DMS53 treated with DMSO at 0.1 percent for 48 hours (cell line): Measurements from ENCODE around the gene GPLD1.
A peak's percentile ranks its signal among the peaks of the same experiment; 100 is the strongest.
"Not testable (repeated sequence)": the region's sequence is repeated elsewhere in the genome, so short reads cannot be mapped to it uniquely, and the experiment has no call there.

Experiments used
- DNase-seq: peaks from one replicate; lab custom pipeline; 2025; ENCODE audit not compliant: unreplicated experiment; lab: John Stamatoyannopoulos, UW

The GPLD1 gene

DNA sequence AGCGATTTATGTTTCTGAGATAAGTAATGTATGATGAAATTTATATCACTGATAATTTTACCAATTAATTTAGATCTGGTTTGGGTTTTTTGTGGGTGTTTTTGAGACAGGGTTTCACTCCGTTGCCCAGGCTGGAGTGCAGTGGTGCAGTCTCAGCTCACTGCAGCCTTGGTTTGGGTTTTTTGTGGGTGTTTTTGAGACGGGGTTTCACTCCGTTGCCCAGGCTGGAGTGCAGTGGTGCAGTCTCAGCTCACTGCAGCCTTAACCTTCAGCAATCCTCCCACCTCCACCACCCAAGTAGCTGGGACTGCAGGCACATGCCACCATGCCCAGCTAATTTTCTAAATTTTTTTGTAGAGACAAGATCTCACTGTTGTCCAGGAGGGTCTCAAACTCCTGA is 73.6 kb downstream of the GPLD1 start:
- no peak for DNase-seq

DNA sequence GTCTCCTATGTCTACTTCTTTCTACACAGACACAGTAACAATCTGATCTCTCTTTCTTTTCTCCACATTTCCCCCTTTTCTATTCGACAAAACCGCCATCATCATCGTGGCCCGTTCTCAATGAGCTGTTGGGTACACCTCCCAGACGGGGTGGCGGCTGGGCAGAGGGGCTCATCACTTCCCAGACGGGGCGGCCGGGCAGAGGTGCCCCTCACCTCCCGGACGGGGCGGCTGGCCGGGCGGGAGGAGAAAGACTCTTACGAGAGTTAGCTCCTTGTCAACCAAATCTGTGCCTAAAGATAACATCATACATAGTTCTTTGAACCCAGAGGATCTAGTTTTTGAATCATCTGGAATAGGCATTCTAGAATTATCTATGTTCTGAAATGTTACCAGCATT is 74.8 kb downstream of the GPLD1 start:
- not testable (repeated sequence) for DNase-seq

DNA sequence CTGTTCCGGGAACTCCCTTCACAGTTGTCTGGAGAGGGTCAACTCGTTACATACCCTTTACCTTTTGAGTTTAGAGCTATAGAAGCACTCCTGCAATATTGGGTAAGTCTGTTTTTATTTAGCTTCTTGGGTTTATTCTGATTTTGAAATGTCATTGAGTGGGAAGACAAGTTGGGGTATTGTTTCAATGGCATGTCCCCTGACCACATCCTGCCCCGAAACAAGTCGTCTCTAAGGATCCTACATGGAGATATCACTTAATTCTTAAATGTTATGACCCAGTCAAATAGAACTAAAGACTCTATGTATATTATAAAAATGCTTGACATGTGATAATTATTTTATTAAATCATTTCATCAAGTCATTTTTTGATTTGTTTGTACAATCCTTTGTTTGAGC is 77.1 kb downstream of the GPLD1 start:
- no peak for DNase-seq

DNA sequence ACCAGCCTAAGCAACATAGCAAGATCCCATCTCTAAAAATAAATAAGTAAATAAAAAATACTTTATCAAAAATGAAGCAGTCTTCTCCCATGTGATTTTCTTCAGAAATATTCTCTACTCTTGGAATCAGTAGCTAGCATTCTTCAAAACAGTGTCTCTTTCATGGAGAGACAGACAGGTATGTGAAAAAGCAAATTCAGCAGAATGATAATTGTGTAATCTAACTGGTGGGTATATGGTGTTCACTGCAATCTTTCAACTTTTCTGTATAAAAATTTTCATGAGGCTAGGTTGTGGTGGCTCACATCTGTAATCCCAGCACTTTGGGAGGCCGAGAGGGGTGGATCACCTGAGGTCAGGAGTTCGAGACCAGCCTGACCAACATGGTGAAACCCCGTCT is 78.8 kb downstream of the GPLD1 start:
- DNase-seq = no peak

DNA sequence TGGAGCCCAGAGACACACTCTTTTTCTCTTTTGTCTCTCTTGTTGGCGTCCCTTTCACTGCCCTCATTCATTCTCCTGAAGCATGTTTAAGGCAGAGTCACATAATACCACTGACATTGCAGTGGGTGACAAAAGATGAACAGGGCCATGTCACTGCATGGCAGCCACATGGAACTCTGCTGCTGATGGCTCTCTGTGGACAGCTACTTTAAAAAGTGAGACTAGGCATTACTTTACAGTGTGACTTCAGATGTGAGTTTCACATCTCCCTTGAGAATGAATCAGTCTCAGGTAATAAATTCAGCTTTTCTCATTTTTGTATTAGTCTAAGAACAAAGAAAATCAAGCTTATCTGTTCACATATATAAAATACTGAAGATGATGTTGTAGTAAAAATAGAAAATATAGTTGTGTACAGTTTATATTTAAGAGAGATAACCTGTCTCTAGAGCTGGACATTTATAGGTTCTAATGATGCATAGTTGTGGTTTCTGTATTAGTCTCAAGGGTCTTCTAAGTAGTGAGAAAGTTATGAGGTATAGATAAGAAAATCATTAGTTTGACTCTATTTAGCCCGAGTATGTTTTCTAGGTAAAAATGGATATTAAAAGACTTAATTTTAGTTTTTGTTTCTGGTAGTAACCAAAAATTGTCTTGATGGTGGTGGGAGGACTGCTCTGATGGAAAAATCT is 80.5 kb downstream of the GPLD1 start:
- no peak for DNase-seq

DNA sequence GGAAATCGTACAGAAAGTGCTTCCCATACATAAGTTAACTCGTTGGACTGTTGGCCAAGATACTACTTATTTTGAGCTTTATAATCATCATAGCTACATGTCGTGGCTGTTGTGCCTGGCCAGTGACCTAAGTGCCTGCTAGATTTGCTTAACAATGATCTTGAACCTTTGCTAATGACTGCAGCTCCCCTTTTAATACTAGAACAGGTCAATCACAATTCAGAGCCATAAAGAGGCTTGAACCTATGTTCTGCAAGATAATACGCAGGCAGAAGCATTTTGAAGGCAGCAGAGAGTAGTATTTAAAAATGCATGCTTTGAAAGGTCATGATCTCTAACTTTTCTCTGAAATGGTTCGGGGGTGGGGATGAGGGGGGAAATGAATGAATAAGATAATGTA is 84.1 kb downstream of the GPLD1 start:
- DNase-seq = no peak

DNA sequence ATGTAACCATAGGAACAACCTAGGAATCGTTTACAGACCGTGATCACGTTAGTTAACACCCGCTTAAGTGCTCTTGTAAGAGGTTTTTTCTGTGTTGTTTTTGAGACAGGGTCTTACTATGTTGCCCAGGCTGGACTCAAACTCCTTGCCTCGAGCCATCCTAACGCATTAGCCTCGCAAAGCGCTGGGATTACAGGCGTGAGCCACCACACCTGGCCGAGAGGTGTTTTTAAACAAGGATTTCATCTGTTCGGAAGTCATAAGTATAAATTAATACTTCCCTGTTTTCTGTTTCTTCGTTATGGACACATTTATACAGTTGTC is 85.9 kb downstream of the GPLD1 start:
- no peak for DNase-seq

DNA sequence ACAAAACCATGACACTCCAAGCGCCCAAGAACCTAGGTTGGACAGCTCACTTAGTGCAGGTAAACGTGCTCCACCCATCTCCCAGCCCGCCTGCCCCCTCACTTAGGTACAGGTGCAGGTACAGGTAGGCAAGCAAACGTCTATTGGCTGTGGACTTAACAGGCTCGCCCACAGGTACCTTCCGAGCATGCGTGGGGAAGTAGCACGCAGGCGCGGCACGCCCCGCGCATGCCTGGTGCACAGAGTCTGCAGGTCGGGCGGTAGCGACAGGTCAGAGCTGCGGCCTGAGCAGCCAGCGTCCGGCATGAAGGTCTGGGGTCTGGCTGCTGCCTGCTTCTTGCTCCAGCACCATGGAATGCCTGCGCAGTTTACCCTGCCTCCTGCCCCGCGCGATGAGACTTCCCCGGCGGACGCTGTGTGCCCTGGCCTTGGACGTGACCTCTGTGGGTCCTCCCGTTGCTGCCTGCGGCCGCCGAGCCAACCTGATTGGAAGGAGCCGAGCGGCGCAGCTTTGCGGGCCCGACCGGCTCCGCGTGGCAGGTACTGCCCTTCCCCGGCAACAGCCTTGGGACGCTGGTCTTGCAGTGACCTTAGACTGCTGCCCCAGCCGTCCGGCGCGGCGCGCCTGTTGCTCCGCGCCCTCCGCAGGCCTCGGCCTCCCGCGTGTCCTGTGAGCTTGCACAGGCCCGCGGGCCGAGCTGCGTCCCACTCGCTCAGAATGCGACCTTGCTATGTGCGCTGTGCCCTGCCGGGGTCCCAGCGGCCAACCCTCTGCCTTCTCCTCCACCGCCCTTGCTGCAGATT is 86.5 kb downstream of the GPLD1 start, which contains the start of gene MRS2:
MRS2 (plus strand) TSS at position 240 of the 804 bp plus-strand sequence; CDS start at position 351, 111 bp downstream.
- DNase-seq = peak; percentile 95

DNA sequence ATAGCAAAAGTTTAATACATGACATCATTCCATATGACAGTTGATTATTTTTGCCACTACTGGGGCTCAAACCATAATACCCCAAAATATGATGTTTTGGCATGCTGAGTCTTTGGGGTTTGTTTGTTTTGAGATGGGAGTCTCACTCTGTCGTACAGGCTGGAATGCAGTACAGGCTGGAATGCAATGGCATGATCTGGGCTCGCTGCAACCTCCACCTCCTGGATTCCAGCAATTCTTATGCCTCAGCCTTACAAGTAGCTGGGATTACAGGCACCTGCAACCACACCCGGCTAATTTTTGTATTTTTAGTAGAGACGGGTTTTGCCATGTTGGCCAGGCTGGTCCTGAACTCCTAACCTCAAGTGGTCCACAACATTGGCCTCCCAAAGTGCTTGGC is 87.9 kb downstream of the GPLD1 start:
- no peak for DNase-seq

DNA sequence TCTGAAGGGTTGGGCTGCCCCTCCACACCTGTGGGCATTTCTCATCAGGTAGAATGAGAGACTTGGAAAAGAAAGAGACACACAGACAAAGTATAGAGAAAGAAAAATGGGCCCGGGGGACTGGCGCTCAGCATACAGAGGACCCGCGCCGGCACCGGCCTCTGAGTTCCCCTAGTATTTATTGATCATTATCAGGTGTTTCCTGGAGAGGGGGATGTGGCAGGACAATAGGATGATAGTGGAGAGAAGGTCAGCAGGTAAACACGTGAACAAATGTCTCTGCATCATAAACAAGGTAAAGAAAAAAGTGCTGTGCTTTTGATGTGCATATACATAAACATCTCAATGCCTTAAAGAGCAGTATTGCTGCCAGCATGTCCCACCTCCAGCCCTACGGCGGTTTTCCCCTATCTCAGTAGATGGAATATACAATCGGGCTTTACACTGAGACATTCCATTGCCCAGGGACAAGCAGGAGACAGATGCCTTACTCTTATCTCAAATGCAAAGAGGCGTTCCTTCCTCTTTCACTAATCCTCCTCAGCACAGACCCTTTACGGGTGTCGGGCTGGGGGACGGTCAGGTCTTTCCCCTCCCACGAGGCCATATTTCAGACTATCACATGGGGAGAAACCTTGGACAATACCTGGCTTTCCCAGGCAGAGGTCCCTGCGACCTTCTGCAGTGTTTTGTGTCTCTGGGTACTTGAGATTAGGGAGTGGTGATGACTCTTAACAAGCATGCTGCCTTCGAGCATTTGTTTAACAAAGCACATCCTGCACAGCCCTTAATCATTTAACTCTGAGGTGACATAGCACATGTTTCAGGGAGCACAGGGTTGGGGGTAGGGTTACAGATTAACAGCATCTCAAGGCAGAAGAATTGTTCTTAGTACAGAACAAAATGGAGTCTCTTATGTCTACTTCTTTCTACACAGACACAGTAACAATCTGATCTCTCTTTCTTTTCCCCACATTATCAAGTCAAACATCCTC is 89.0 kb downstream of the GPLD1 start:
- DNase-seq = not testable (repeated sequence)

DNA sequence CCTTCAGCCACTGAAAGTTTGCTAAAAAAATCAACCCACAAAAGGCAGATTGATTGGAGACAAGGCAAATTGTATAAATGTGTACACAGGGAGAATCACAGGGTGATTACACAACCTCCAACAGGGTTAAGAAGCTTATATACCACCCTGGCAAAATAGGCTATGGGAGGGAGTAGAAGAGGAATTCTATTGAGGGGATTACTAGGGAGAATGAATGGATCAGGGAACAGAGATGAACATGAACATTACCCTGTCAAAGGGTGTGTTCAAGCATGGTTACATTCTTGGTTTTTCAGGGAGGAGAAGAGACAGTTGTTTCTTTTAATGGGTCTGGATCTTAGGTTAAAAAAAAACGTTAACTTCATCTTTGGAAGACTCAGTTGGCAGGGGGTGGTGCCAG is 91.7 kb downstream of the GPLD1 start:
- no peak for DNase-seq

DNA sequence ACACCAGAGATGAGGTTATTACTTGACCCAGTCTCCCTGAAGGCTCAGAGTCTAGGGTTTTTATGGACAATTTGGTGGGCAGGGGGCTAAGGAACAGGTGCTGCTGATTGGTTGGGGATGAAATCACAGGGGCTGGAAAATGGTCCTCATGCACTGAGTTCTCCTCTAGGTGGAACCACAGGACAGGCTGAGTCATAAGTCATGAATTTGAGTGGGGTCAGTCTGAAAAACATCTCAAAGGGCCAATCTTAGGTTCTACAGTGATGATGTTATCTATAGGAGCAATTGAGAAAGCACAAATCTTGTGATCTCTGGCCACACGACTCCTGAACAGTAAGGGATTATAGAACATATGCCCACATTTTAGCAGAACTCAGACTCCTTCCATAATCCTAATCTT is 92.6 kb downstream of the GPLD1 start:
- DNase-seq = no peak

DNA sequence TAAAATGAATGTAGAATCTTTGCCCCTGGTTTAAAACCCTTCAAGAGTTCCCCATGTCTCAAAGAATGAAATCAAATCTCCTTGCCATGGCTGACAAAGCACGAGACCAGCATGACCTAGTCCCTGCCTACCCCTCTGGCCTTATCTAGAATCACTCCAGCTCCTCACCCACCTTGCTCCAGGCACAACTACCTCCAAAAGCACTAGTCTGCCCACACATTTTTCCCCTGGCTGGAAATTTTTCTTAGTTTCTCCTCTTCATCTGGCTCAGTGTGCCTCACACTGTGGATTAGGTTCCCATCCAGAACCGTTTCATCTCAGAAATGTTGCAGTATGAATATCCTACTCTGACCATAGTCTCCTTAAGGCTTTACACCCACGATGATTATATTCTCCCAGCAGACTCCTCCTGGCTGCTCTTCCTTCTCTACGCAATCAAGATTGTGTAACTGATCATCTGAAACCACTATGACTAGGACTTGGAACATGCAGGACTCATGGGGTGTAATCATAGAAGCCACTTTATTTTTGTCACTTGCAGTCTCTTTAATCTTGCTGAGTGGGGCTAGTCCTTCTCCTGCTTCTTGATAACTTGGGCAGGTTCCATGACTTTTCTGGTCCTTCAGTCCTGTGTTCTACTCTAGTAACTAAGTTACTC is 94.5 kb downstream of the GPLD1 start:
- DNase-seq = no peak

DNA sequence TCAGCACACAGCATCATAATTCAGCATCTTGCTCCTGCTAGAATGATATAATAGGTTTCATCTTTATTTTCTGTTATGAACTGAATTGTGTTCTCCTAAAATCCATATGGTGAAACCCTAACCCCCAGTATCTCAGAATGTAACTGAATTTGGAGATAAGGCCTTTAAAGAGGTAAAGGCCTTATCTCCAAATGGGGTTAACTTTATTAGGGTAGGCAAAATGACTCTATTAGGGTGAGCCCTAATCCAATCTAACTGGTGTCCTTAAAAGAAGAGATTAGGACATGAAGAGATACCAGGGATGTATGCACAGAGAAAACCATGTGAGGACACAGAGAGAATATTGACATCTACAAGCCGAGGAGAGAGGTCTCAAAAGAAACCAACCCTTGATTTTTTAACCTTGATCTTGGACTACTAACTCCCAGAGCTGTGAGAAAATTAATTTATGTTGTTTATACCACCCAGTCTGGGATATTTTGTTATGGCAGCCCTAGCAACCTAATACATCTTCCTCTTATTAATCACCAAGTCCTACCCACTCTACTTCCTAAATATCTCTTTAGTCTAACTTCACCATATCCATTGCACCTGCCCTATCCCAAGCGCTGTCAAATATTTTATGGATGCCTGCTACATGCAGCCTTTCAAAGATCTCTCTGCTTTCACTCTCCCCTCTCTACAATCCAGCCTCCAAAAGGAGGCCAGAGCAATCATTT is 95.2 kb downstream of the GPLD1 start:
- DNase-seq = no peak

DNA sequence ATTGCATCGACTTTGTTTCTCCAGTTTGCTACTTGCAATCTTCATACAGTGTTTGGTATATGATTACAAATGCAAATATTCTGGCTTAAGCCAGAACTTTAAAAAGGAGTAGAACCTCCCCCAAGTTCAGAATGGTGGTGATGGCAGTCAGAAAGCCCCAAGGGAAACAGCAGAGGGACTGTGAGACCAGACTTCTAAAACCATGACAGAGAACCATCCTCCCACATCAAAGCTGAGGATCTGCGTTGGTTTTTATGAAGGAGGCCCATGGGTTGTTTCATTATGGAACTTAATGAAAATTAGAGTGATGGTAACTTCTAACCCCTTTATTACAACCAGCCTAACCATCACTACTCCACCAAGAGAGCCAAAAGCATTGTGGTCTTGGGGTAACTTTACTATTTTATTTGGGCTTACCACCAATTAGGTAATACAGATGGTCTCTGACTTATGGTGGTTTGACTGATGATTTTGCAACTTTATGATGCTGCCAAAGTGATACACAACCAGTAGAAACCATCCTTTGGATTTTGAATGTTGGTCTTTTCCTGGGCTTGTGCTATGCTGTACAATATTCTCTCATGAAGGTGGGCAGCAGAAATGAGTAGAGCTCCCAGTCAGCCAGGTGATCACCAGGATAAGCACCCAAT is 97.5 kb downstream of the GPLD1 start:
- DNase-seq = no peak

DNA sequence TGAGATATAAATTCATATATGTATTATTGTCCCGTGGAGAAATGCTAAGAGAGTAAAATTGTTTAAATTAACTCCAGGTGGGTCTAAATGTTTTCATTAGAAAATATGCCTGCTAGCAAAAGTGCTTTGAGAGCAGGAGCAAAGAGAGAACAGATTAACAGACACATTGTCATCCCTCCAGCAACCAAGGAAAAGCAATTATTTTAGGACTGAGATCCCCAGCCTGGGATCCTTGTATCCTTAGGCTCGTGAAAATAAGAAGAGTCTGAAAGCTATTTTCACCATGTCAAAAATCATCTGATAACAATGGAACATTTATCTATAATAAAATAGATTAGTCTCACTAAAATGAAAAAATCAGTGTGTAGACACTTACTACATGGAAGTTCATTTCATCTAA is 98.2 kb downstream of the GPLD1 start:
- no peak for DNase-seq

DNA sequence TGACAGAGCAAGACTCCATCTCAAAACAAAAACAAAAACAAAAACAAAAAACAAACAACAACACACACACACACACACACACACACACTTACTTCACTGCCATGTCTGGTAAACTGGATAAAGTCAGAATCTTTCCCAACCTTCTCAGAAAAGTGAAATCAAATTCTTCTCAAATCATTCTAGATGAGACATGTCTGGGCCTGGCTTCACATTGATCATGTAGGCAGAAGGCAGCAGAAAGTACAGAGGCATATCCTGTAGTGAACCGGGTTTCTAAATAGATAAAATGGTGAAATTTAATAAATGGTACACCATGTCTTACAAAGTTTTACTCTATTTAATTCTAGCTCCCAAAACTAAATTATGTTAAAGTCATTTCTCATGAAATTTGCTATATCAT is 101.6 kb downstream of the GPLD1 start:
- no peak for DNase-seq

DNA sequence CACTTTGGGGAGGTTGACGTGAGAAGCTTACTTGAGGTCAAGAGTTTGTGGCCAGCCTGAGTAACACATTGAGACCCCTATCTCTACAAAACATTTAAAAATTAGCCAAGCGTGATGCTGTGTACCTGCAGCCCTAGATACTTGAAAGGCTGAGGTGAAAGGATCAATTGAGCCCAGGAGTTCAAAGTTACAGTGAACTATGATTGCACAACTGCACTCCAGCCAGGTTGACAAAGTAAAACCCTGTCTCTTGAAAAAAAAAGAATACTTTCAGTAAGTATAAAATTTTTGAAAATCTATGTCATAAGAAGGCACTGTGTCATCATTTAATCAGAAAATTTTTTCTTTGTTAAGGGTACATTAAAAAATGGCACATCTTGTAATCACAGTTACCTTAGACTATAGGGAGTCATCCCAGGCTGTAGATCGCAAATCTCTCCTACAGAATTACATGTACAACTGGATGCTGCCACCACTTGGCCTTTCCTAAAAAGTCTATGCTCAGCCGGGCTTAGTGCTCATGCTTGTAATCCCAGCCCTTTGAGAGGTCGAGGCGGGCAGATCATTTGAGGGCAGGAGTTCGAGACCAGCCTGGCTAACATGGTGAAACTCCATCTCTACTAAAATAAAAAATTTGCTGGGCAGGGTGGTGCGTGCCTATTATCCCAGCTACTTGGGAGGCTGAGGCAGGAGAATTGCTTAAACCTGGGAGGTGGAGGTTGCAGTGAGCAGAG is 103.7 kb downstream of the GPLD1 start:
- no peak for DNase-seq
